WTC11 (cell line): Measurements from ENCODE around the gene HOXD1. TPM values are rescaled to one million over a fixed set of nuclear protein-coding genes. Genes with fewer than 3 reads are reported as not detected.

ENCODE experiments used
- ATAC-seq: fragments of 200-7000 bp; cut with Tn5 transposase; 2 replicates; pipeline ENCODE4 v1.10.0; 2021; ENCODE audit warnings: mild to moderate bottlenecking, moderate library complexity
- CTCF ChIA-PET: fragments of 300-600 bp; sonication (Branson Sonifier 250); formaldehyde crosslinking; loops from one replicate; lab custom pipeline; 2021; ENCODE audit warnings: antibody characterized with exemption; lab: Charles Lee
- POLR2A ChIA-PET: fragments of 350-600 bp; sonication (Branson Sonifier 250); formaldehyde crosslinking; loops from one replicate; lab custom pipeline; 2021; ENCODE audit warnings: antibody characterized with exemption; lab: Charles Lee
- DNase-seq: peaks from one replicate; pipeline ENCODE4 v3.0.0; 2021; ENCODE audit warnings: low spot score
- H3K27ac Mint-ChIP-seq: 2 replicates; pipeline ENCODE4 v1.8.0; 2021; ENCODE audit warnings: mixed read lengths
- H3K27me3 Mint-ChIP-seq: 2 replicates; pipeline ENCODE4 v1.8.0; 2021; ENCODE audit warnings: low read depth, mild to moderate bottlenecking, moderate library complexity, mixed read lengths
- H3K36me3 Mint-ChIP-seq: 2 replicates; pipeline ENCODE4 v1.8.0; 2021; ENCODE audit warnings: mixed read lengths
- H3K4me1 Mint-ChIP-seq: 2 replicates; pipeline ENCODE4 v1.8.0; 2022; ENCODE audit warnings: mixed read lengths
- H3K4me3 Mint-ChIP-seq: 2 replicates; pipeline ENCODE4 v1.8.0; 2021; ENCODE audit warnings: mild to moderate bottlenecking, moderate library complexity, mixed read lengths
- H3K9me3 Mint-ChIP-seq: 2 replicates; pipeline ENCODE4 v1.8.0; 2021; ENCODE audit warnings: mixed read lengths
- ATF1 ChIP-seq: sonication (generic); formaldehyde crosslinking; IDR thresholded peaks from 2 replicates; pipeline ENCODE4 v1.8.1; 2023; ENCODE audit warnings: mild to moderate bottlenecking, moderate library complexity, missing genetic modification reagents
- ATF2 ChIP-seq: sonication (generic); formaldehyde crosslinking; IDR thresholded peaks from 2 replicates; pipeline ENCODE4 v1.8.1; 2022; ENCODE audit warnings: low read depth, missing genetic modification reagents, borderline replicate concordance
- ATF3 ChIP-seq: sonication (generic); formaldehyde crosslinking; conservative IDR thresholded peaks from 2 replicates; pipeline ENCODE4 v1.8.1; 2022; ENCODE audit warnings: mild to moderate bottlenecking, missing genetic modification reagents
- ATF6 ChIP-seq: sonication (generic); formaldehyde crosslinking; IDR thresholded peaks from 2 replicates; pipeline ENCODE4 v1.8.1; 2023; ENCODE audit warnings: mild to moderate bottlenecking, missing genetic modification reagents
- E2F5 ChIP-seq: sonication (generic); formaldehyde crosslinking; IDR thresholded peaks from 2 replicates; pipeline ENCODE4 v1.8.1; 2022; ENCODE audit warnings: mild to moderate bottlenecking, moderate library complexity, missing genetic modification reagents
- GTF2I ChIP-seq: fragments of 250-450 bp; sonication (Bioruptor Pico); conservative IDR thresholded peaks from 2 replicates; pipeline ENCODE4 v1.4.0; 2021; ENCODE audit warnings: mild to moderate bottlenecking
- JAZF1 ChIP-seq: fragments of 250-450 bp; sonication (Bioruptor Pico); IDR thresholded peaks from 2 replicates; pipeline ENCODE4 v1.9.0; 2021; ENCODE audit warnings: moderate library complexity, mild to moderate bottlenecking, inconsistent platforms
- SMAD4 ChIP-seq: sonication (generic); formaldehyde crosslinking; IDR thresholded peaks from 2 replicates; pipeline ENCODE4 v1.8.0; 2022; ENCODE audit warnings: mild to moderate bottlenecking, missing genetic modification reagents
- STAT6 ChIP-seq: sonication (generic); formaldehyde crosslinking; conservative IDR thresholded peaks from 2 replicates; pipeline ENCODE4 v1.8.1; 2023; ENCODE audit warnings: mild to moderate bottlenecking, low read depth, missing genetic modification reagents, moderate library complexity
- TCF7 ChIP-seq: sonication (generic); formaldehyde crosslinking; IDR thresholded peaks from 2 replicates; pipeline ENCODE4 v1.8.0; 2022; ENCODE audit warnings: mild to moderate bottlenecking, low read depth, missing genetic modification reagents, moderate library complexity
- TEAD1 ChIP-seq: sonication (generic); formaldehyde crosslinking; IDR thresholded peaks from 2 replicates; pipeline ENCODE4 v1.8.0; 2022; ENCODE audit warnings: mild to moderate bottlenecking, missing genetic modification reagents
- USF1 ChIP-seq: sonication (generic); formaldehyde crosslinking; IDR thresholded peaks from 2 replicates; pipeline ENCODE4 v1.8.0; 2022; ENCODE audit warnings: mild to moderate bottlenecking, missing genetic modification reagents
- USF2 ChIP-seq: sonication (generic); formaldehyde crosslinking; IDR thresholded peaks from 2 replicates; pipeline ENCODE4 v1.8.1; 2023; ENCODE audit warnings: mild to moderate bottlenecking, missing genetic modification reagents, moderate library complexity
- ZBTB21 ChIP-seq: sonication (generic); formaldehyde crosslinking; IDR thresholded peaks from 2 replicates; pipeline ENCODE4 v1.8.1; 2023; ENCODE audit warnings: mild to moderate bottlenecking, missing genetic modification reagents, borderline replicate concordance
- ZBTB43 ChIP-seq: sonication (generic); formaldehyde crosslinking; IDR thresholded peaks from 2 replicates; pipeline ENCODE4 v1.8.1; 2023; ENCODE audit warnings: mild to moderate bottlenecking, missing genetic modification reagents
- ZNF281 ChIP-seq: sonication (generic); formaldehyde crosslinking; IDR thresholded peaks from 2 replicates; pipeline ENCODE4 v1.8.0; 2023; ENCODE audit warnings: mild to moderate bottlenecking, missing genetic modification reagents
- total RNA-seq: library from RNA; stranded (reverse); gene quantifications from 3 replicates; pipeline ENCODE4 v1.2.3, GENCODE V29; 2021

HOXD1 gene
- total RNA-seq, 1 experiment from 2014 or later: 0.22 TPM

- H3K27me3 Mint-ChIP-seq: peaks cover 100% of the 10 kb centered on the region
- DNase-seq (no peak), ATAC-seq (no peak)
- H3K36me3 Mint-ChIP-seq: peaks cover 2% of the 10 kb centered on the region; the same call in 1 of the 2 replicates
- POLR2A ChIA-PET: no interaction called here
- peaks cover 29% of the 10 kb centered on the region for H3K4me1 Mint-ChIP-seq
- no peak overlapping the region for H3K4me3 Mint-ChIP-seq
- no peak overlapping the region for H3K27ac Mint-ChIP-seq
- no peaks in the 10 kb centered on the region for H3K9me3 Mint-ChIP-seq
- no peak for TF ChIP-seq ZBTB43 (CRISPR knock-in tag)
- TF ChIP-seq ZBTB21: no peak
- no peak for TF ChIP-seq STAT6
- no peak for TF ChIP-seq E2F5 (CRISPR knock-in tag)
- no peak for TF ChIP-seq JAZF1 (CRISPR knock-in tag)
- no peak for TF ChIP-seq ZNF281
- no peak for TF ChIP-seq TEAD1 (CRISPR knock-in tag)
- TF ChIP-seq ATF3 (CRISPR knock-in tag): no peak
- no peak for TF ChIP-seq GTF2I (CRISPR knock-in tag)
- TF ChIP-seq USF2 (CRISPR knock-in tag): no peak
- no peak for TF ChIP-seq USF1 (CRISPR knock-in tag)
- no peak for TF ChIP-seq ATF1 (CRISPR knock-in tag)
- TF ChIP-seq ATF2: no peak
- TF ChIP-seq ATF6: no peak
- TF ChIP-seq SMAD4 (CRISPR knock-in tag): no peak
- no peak for TF ChIP-seq TCF7
- CTCF ChIA-PET: no interaction called here
Observed at GRCh38 chr2:176157499-176158185, 30.8 kb upstream of the HOXD1 start.
